SK-N-SH treated with all-trans-retinoic acid at 6 μM for 48 hours (cell line): ENCODE results near the gene RFK.

Source experiments
- ARNTL ChIP-seq: fragments of 450-650 bp; formaldehyde crosslinking; IDR thresholded peaks from 2 replicates; pipeline ENCODE4 v1.5.0; 2020; ENCODE audit warnings: low read depth, mild to moderate bottlenecking, moderate library complexity, borderline replicate concordance
- OSR1 ChIP-seq: fragments of 250-450 bp; sonication (Bioruptor Pico); IDR thresholded peaks from 2 replicates; pipeline ENCODE4 v1.8.0; 2022; ENCODE audit warnings: moderate library complexity, mild to moderate bottlenecking, inconsistent platforms
- PPARA ChIP-seq: fragments of 250-450 bp; sonication (Bioruptor Pico); IDR thresholded peaks from 2 replicates; pipeline ENCODE4 v1.5.0; 2020; ENCODE audit warnings: mild to moderate bottlenecking, borderline replicate concordance
- TOX ChIP-seq: fragments of 250-450 bp; sonication (Bioruptor Pico); IDR thresholded peaks from 2 replicates; pipeline ENCODE4 v1.8.0; 2021; ENCODE audit warnings: mild to moderate bottlenecking, moderate library complexity, borderline replicate concordance
- ZFP3 ChIP-seq: fragments of 250-450 bp; sonication (Bioruptor Pico); IDR thresholded peaks from 2 replicates; pipeline ENCODE4 v1.5.0; 2020; ENCODE audit warnings: mild to moderate bottlenecking, moderate library complexity
- ZFP30 ChIP-seq: fragments of 450-650 bp; formaldehyde crosslinking; IDR thresholded peaks from 2 replicates; pipeline ENCODE4 v1.5.0; 2022; ENCODE audit warnings: mild to moderate bottlenecking, moderate library complexity
- TF ChIP-seq, protein P1 (sequence below): fragments of 250-450 bp; sonication (Bioruptor Pico); IDR thresholded peaks from 2 replicates; pipeline ENCODE4 v1.5.1; 2020; ENCODE audit warnings: low read depth, mild to moderate bottlenecking, moderate library complexity
- TF ChIP-seq, protein P2 (sequence below): fragments of 250-450 bp; sonication (Bioruptor Pico); IDR thresholded peaks from 2 replicates; pipeline ENCODE4 v1.8.0; 2021; ENCODE audit warnings: low read depth, mild to moderate bottlenecking, moderate library complexity, borderline replicate concordance
- TF ChIP-seq, protein P3 (sequence below): fragments of 250-450 bp; sonication (Bioruptor Pico); IDR thresholded peaks from 2 replicates; pipeline ENCODE4 v1.8.0; 2020; ENCODE audit warnings: mild to moderate bottlenecking, moderate library complexity, borderline replicate concordance

DNA sequence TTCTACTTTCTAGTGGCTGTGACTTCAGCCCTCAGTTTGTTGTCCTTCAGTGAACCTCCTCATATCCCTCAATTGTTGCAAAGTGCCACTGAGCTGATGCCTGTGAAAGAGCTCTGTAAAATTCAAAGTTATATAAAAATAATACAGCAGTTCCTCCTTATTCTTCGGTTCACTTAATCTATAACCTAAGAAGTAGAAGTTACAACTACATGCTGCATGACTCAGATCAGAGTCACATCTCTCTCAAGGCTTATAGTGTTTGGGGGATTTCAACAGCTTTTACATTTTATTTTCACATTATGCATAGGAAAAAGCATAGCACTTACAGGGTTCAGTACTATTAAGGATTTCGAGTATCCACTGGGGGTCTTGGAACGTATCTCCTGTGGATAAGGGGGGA, 39.6 kb upstream of the RFK start:
- no peak for TF ChIP-seq ZFP3 (CRISPR knock-in tag)
- TF ChIP-seq, protein P1, sequence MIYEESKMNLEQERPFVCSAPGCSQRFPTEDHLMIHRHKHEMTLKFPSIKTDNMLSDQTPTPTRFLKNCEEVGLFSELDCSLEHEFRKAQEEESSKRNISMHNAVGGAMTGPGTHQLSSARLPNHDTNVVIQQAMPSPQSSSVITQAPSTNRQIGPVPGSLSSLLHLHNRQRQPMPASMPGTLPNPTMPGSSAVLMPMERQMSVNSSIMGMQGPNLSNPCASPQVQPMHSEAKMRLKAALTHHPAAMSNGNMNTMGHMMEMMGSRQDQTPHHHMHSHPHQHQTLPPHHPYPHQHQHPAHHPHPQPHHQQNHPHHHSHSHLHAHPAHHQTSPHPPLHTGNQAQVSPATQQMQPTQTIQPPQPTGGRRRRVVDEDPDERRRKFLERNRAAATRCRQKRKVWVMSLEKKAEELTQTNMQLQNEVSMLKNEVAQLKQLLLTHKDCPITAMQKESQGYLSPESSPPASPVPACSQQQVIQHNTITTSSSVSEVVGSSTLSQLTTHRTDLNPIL (CRISPR knock-in tag), result no peak
- no peak for TF ChIP-seq PPARA
- TF ChIP-seq, protein P2, sequence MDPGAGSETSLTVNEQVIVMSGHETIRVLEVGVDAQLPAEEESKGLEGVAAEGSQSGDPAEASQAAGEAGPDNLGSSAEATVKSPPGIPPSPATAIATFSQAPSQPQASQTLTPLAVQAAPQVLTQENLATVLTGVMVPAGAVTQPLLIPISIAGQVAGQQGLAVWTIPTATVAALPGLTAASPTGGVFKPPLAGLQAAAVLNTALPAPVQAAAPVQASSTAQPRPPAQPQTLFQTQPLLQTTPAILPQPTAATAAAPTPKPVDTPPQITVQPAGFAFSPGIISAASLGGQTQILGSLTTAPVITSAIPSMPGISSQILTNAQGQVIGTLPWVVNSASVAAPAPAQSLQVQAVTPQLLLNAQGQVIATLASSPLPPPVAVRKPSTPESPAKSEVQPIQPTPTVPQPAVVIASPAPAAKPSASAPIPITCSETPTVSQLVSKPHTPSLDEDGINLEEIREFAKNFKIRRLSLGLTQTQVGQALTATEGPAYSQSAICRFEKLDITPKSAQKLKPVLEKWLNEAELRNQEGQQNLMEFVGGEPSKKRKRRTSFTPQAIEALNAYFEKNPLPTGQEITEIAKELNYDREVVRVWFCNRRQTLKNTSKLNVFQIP, result no peak
- no peak for TF ChIP-seq ZFP30 (CRISPR knock-in tag)
- TF ChIP-seq OSR1, result no peak
- TF ChIP-seq, protein P3, sequence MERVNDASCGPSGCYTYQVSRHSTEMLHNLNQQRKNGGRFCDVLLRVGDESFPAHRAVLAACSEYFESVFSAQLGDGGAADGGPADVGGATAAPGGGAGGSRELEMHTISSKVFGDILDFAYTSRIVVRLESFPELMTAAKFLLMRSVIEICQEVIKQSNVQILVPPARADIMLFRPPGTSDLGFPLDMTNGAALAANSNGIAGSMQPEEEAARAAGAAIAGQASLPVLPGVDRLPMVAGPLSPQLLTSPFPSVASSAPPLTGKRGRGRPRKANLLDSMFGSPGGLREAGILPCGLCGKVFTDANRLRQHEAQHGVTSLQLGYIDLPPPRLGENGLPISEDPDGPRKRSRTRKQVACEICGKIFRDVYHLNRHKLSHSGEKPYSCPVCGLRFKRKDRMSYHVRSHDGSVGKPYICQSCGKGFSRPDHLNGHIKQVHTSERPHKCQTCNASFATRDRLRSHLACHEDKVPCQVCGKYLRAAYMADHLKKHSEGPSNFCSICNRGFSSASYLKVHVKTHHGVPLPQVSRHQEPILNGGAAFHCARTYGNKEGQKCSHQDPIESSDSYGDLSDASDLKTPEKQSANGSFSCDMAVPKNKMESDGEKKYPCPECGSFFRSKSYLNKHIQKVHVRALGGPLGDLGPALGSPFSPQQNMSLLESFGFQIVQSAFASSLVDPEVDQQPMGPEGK (CRISPR knock-in tag), result no peak
- TF ChIP-seq TOX (CRISPR knock-in tag), result no peak
- no peak for TF ChIP-seq ARNTL (CRISPR knock-in tag)
